GM21723 (cell line): ENCODE measurements around the gene SPON1.

ENCODE experiments used
- ATAC-seq: cut with Tn5 transposase; IDR thresholded peaks from one replicate; pipeline ENCODE4 v1.9.1; 2021; ENCODE audit warnings: mild to moderate bottlenecking, moderate library complexity; ENCODE audit not compliant: unreplicated experiment

Gene SPON1

GRCh38 chr11:14179116-14179820 is 216.7 kb downstream of the SPON1 start:
- ATAC-seq = no peak

GRCh38 chr11:14181121-14181520 is 218.6 kb downstream of the SPON1 start:
- no peak for ATAC-seq

- no peak for ATAC-seq
Measured at GRCh38 chr11:14182833-14183364, 220.4 kb downstream of the SPON1 start.

- ATAC-seq = no peak
Measured at GRCh38 chr11:14184028-14184940, 221.8 kb downstream of the SPON1 start.

GRCh38 chr11:14185461-14185860 is 222.9 kb downstream of the SPON1 start:
- no peak for ATAC-seq

- no peak for ATAC-seq
Measured at GRCh38 chr11:14186046-14186775, 223.7 kb downstream of the SPON1 start.

GRCh38 chr11:14189874-14190273 is 227.4 kb downstream of the SPON1 start:
- ATAC-seq = no peak

GRCh38 chr11:14190992-14191778 is 228.7 kb downstream of the SPON1 start:
- no peak for ATAC-seq

GRCh38 chr11:14193644-14194043 is 231.1 kb downstream of the SPON1 start:
- no peak for ATAC-seq

- ATAC-seq = peak; percentile 77
Measured at GRCh38 chr11:14202251-14203196, 240.0 kb downstream of the SPON1 start.

- no peak for ATAC-seq
Measured at GRCh38 chr11:14203321-14203720, 240.8 kb downstream of the SPON1 start.

- no peak for ATAC-seq
Measured at GRCh38 chr11:14212986-14213385, 250.5 kb downstream of the SPON1 start.

GRCh38 chr11:14218728-14219127 is 256.2 kb downstream of the SPON1 start:
- ATAC-seq = no peak

- ATAC-seq = no peak
Measured at GRCh38 chr11:14223636-14224288, 261.2 kb downstream of the SPON1 start.

- ATAC-seq = no peak
Measured at GRCh38 chr11:14224395-14224794, 261.9 kb downstream of the SPON1 start.

GRCh38 chr11:14225666-14226065 is 263.1 kb downstream of the SPON1 start:
- ATAC-seq = no peak

GRCh38 chr11:14228356-14228755 is 265.8 kb downstream of the SPON1 start:
- no peak for ATAC-seq

GRCh38 chr11:14229472-14229871 is 266.9 kb downstream of the SPON1 start:
- no peak for ATAC-seq

GRCh38 chr11:14230407-14230806 is 267.9 kb downstream of the SPON1 start:
- no peak for ATAC-seq
